ENCODE measurements around the gene COG5.

DNA sequence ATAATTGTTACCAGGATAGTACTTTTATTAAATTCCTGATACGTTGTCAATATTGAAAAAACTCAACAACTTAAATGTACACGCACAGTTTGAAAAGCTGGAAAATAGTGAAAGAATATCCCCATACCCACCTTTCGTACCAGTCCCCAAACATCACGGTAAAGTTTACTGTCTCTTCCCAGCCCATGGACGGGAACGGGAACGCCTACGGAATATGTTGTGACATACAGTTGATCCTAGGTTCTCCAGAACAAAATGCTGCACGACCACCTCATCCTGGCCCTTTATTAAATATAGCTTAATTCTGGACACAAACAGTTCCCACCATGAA is 15.8 kb upstream of the COG5 start:
- TF ChIP-seq, protein P1, sequence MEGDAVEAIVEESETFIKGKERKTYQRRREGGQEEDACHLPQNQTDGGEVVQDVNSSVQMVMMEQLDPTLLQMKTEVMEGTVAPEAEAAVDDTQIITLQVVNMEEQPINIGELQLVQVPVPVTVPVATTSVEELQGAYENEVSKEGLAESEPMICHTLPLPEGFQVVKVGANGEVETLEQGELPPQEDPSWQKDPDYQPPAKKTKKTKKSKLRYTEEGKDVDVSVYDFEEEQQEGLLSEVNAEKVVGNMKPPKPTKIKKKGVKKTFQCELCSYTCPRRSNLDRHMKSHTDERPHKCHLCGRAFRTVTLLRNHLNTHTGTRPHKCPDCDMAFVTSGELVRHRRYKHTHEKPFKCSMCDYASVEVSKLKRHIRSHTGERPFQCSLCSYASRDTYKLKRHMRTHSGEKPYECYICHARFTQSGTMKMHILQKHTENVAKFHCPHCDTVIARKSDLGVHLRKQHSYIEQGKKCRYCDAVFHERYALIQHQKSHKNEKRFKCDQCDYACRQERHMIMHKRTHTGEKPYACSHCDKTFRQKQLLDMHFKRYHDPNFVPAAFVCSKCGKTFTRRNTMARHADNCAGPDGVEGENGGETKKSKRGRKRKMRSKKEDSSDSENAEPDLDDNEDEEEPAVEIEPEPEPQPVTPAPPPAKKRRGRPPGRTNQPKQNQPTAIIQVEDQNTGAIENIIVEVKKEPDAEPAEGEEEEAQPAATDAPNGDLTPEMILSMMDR (IDR thresholded peaks at IDR 0.05): no peak
- TF ChIP-seq TCF7L2 (IDR thresholded peaks at IDR 0.05; ENCODE audit: low read depth, low read length) (no peak), POLR2AphosphoS5 (IDR thresholded peaks at IDR 0.05; ENCODE audit: low read depth, low read length) (no peak), SIN3A (IDR thresholded peaks at IDR 0.05; ENCODE audit: borderline replicate concordance, insufficient read depth, low read depth, low read length) (no peak)
- TF ChIP-seq, protein P2, sequence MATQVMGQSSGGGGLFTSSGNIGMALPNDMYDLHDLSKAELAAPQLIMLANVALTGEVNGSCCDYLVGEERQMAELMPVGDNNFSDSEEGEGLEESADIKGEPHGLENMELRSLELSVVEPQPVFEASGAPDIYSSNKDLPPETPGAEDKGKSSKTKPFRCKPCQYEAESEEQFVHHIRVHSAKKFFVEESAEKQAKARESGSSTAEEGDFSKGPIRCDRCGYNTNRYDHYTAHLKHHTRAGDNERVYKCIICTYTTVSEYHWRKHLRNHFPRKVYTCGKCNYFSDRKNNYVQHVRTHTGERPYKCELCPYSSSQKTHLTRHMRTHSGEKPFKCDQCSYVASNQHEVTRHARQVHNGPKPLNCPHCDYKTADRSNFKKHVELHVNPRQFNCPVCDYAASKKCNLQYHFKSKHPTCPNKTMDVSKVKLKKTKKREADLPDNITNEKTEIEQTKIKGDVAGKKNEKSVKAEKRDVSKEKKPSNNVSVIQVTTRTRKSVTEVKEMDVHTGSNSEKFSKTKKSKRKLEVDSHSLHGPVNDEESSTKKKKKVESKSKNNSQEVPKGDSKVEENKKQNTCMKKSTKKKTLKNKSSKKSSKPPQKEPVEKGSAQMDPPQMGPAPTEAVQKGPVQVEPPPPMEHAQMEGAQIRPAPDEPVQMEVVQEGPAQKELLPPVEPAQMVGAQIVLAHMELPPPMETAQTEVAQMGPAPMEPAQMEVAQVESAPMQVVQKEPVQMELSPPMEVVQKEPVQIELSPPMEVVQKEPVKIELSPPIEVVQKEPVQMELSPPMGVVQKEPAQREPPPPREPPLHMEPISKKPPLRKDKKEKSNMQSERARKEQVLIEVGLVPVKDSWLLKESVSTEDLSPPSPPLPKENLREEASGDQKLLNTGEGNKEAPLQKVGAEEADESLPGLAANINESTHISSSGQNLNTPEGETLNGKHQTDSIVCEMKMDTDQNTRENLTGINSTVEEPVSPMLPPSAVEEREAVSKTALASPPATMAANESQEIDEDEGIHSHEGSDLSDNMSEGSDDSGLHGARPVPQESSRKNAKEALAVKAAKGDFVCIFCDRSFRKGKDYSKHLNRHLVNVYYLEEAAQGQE (IDR thresholded peaks at IDR 0.05; ENCODE audit: insufficient read depth in 1 of 2, low read depth in 2 of 2, low read length in 1 of 2): no peak
